K562 (cell line): ENCODE data around the gene COMTD1. TPM values are rescaled to one million over a fixed set of nuclear protein-coding genes. Genes with fewer than 3 reads are reported as not detected.
A peak's percentile ranks its signal among the peaks of the same experiment; 100 is the strongest.

Experiments
- ARID3B ChIP-seq: fragments of 250-450 bp; sonication (Bioruptor Pico); IDR thresholded peaks from 2 replicates; pipeline ENCODE4 v1.4.0; 2020; ENCODE audit warnings: borderline replicate concordance
- FOXJ3 ChIP-seq: sonication (generic); formaldehyde crosslinking; IDR thresholded peaks from 2 replicates; pipeline ENCODE4 v1.4.0; 2020; ENCODE audit warnings: mild to moderate bottlenecking, missing genetic modification reagents
- FOXP4 ChIP-seq: sonication (generic); formaldehyde crosslinking; IDR thresholded peaks from 2 replicates; pipeline ENCODE4 v1.8.0; 2022; ENCODE audit warnings: mild to moderate bottlenecking, missing genetic modification reagents, borderline replicate concordance
- HDGF ChIP-seq: fragments of 450-650 bp; IDR thresholded peaks from 2 replicates; pipeline ENCODE4 v1.6.1; 2016
- MBD2 ChIP-seq: sonication (generic); IDR thresholded peaks from 2 replicates; pipeline ENCODE4 v1.6.1; 2016; ENCODE audit warnings: low read depth, borderline replicate concordance
- NUFIP1 ChIP-seq: fragments of 450-650 bp; IDR thresholded peaks from 2 replicates; pipeline ENCODE4 v1.6.1; 2018; ENCODE audit not compliant: partially characterized antibody
- PTRF ChIP-seq: fragments of 450-650 bp; IDR thresholded peaks from 2 replicates; pipeline ENCODE4 v1.6.1; 2016; ENCODE audit warnings: mild to moderate bottlenecking, missing genetic modification characterization, missing compliant biosample characterization
- ZNF511 ChIP-seq: sonication (generic); formaldehyde crosslinking; IDR thresholded peaks from 2 replicates; pipeline ENCODE4 v1.8.0; 2022; ENCODE audit warnings: mild to moderate bottlenecking, missing genetic modification reagents
- ZNF780A ChIP-seq: fragments of 250-450 bp; sonication (Bioruptor Pico); IDR thresholded peaks from 2 replicates; pipeline ENCODE4 v1.5.0; 2021; ENCODE audit warnings: mild to moderate bottlenecking
- ZNF830 ChIP-seq: fragments of 250-450 bp; sonication (Bioruptor Pico); IDR thresholded peaks from 2 replicates; pipeline ENCODE4 v1.5.0; 2021; ENCODE audit warnings: mild to moderate bottlenecking
- polyA plus RNA-seq, 8 experiments: library from polyadenylated mRNA; depleted of rRNA in 4 of 8; stranded (reverse) in 5 of 8; unstranded in 3 of 8; fragments of >200 nt; fragmentation: Nextera tagmentation in 2 of 8; fragmentation: Illumina TruSeq in 1 of 8; extraction: Ambion mirVana in 2 of 8; extraction: Trizol in 1 of 8; gene quantifications; 2 replicates each; pipeline versions ENCODE4 v1.2.1 to v1.2.3, GENCODE V29; 2011 to 2014; ENCODE audit warnings: inconsistent platforms in 1 of 8, missing spikeins in 1 of 8
- total RNA-seq, 7 experiments: library from RNA; depleted of rRNA in 6 of 7; stranded (reverse); fragments of >200 nt in 6 of 7; fragmentation: Illumina TruSeq in 2 of 7; extraction: Trizol in 2 of 7; gene quantifications; 2 replicates each; pipeline versions ENCODE4 v1.2.1 to v1.2.3, GENCODE V29; 2011 to 2021; ENCODE audit warnings: low replicate concordance in 1 of 7
- TF ChIP-seq, protein P1 (sequence below): fragments of 200-600 bp; sonication (generic); IDR thresholded peaks from one replicate; pipeline ENCODE4 v1.6.1; 2012; ENCODE audit warnings: mild to moderate bottlenecking, low read depth, low read length, inconsistent platforms

The COMTD1 gene
- total and polyA plus RNA-seq, 9 of the 15 experiments (the other 6 are each of a cell fraction or from before 2014, with no cell fraction given) = 0.41 to 112 (median 13.7) TPM

DNA sequence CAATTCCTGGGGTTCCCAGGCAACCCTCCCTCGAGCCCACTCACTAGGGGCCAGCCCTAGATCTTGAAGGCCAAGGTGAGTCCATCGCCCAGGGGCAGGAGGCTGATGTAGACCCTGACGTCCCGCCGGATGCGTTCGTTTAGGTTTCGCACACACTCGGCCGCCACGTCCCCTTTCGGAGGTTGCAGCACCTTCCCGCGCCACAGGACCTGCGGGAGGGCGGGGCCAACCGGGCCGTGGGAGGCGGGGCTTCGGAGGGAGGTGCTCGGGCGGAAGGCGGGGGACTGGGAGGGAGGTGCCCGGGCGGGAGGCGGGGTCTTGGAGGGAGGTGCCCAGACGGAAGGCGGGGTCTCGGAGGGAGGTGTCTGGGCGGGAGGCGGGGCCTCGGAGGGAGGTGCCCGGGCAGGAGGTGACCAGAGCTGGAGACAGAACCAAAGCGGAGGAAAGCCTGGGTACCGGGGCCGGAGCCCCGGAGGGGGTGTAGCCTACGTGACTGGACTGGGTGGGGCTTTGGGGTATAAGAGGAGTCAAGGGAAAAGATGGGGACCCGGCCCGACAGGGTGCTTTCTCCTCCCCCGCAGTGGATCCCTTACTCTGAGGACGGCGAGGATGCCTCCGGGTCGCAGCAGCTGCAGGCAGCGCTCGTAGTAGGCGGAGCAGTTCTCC lies 1.6 kb downstream of the COMTD1 start (continued):
- TF ChIP-seq, protein P1, sequence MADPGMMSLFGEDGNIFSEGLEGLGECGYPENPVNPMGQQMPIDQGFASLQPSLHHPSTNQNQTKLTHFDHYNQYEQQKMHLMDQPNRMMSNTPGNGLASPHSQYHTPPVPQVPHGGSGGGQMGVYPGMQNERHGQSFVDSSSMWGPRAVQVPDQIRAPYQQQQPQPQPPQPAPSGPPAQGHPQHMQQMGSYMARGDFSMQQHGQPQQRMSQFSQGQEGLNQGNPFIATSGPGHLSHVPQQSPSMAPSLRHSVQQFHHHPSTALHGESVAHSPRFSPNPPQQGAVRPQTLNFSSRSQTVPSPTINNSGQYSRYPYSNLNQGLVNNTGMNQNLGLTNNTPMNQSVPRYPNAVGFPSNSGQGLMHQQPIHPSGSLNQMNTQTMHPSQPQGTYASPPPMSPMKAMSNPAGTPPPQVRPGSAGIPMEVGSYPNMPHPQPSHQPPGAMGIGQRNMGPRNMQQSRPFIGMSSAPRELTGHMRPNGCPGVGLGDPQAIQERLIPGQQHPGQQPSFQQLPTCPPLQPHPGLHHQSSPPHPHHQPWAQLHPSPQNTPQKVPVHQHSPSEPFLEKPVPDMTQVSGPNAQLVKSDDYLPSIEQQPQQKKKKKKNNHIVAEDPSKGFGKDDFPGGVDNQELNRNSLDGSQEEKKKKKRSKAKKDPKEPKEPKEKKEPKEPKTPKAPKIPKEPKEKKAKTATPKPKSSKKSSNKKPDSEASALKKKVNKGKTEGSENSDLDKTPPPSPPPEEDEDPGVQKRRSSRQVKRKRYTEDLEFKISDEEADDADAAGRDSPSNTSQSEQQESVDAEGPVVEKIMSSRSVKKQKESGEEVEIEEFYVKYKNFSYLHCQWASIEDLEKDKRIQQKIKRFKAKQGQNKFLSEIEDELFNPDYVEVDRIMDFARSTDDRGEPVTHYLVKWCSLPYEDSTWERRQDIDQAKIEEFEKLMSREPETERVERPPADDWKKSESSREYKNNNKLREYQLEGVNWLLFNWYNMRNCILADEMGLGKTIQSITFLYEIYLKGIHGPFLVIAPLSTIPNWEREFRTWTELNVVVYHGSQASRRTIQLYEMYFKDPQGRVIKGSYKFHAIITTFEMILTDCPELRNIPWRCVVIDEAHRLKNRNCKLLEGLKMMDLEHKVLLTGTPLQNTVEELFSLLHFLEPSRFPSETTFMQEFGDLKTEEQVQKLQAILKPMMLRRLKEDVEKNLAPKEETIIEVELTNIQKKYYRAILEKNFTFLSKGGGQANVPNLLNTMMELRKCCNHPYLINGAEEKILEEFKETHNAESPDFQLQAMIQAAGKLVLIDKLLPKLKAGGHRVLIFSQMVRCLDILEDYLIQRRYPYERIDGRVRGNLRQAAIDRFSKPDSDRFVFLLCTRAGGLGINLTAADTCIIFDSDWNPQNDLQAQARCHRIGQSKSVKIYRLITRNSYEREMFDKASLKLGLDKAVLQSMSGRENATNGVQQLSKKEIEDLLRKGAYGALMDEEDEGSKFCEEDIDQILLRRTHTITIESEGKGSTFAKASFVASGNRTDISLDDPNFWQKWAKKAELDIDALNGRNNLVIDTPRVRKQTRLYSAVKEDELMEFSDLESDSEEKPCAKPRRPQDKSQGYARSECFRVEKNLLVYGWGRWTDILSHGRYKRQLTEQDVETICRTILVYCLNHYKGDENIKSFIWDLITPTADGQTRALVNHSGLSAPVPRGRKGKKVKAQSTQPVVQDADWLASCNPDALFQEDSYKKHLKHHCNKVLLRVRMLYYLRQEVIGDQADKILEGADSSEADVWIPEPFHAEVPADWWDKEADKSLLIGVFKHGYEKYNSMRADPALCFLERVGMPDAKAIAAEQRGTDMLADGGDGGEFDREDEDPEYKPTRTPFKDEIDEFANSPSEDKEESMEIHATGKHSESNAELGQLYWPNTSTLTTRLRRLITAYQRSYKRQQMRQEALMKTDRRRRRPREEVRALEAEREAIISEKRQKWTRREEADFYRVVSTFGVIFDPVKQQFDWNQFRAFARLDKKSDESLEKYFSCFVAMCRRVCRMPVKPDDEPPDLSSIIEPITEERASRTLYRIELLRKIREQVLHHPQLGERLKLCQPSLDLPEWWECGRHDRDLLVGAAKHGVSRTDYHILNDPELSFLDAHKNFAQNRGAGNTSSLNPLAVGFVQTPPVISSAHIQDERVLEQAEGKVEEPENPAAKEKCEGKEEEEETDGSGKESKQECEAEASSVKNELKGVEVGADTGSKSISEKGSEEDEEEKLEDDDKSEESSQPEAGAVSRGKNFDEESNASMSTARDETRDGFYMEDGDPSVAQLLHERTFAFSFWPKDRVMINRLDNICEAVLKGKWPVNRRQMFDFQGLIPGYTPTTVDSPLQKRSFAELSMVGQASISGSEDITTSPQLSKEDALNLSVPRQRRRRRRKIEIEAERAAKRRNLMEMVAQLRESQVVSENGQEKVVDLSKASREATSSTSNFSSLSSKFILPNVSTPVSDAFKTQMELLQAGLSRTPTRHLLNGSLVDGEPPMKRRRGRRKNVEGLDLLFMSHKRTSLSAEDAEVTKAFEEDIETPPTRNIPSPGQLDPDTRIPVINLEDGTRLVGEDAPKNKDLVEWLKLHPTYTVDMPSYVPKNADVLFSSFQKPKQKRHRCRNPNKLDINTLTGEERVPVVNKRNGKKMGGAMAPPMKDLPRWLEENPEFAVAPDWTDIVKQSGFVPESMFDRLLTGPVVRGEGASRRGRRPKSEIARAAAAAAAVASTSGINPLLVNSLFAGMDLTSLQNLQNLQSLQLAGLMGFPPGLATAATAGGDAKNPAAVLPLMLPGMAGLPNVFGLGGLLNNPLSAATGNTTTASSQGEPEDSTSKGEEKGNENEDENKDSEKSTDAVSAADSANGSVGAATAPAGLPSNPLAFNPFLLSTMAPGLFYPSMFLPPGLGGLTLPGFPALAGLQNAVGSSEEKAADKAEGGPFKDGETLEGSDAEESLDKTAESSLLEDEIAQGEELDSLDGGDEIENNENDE = no peak
- TF ChIP-seq ZNF830 (CRISPR knock-in tag) = no peak
- TF ChIP-seq MBD2 = no peak
- TF ChIP-seq HDGF = peak; percentile 79; the same call in 1 of the 2 replicates
- no peak for TF ChIP-seq PTRF (tag)
- TF ChIP-seq NUFIP1 = no peak
- TF ChIP-seq ZNF780A (CRISPR knock-in tag) = no peak
- no peak for TF ChIP-seq FOXP4
- TF ChIP-seq FOXJ3 (CRISPR knock-in tag) = no peak
- peak; percentile 41; the same call in 1 of the 2 replicates for TF ChIP-seq ZNF511
- no peak for TF ChIP-seq ARID3B
